NOMO-1 treated with dmso at 0.1 percent for 144 hours (cell line): ENCODE measurements around the gene HAVCR1.
"Not testable (repeated sequence)": the region's sequence is repeated elsewhere in the genome, so short reads cannot be mapped to it uniquely, and the experiment has no call there.

ENCODE experiments used
- DNase-seq: peaks from one replicate; lab custom pipeline; 2025; ENCODE audit not compliant: unreplicated experiment; lab: John Stamatoyannopoulos, UW

The HAVCR1 gene

DNA sequence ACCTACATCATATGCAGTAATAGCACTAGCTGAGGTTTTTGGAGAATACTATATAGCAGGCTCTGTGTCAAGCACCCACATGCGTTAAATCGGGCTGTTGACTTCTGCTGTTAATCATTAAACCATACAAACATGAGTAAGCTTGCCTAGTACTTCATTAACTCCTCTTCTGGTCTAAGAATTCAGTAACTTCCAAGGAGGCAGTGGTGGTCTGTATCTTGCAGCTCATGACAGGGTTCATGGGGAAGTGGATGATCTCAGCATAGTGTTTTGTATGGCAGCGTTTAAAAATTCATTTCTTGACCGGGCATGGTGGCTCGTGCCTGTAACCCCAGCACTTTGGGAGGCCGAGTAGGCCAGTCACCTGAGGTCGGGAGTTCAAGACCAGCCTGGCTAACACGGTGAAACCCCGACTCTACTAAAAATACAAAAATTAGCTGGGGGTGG is at the start of gene HAVCR1:
HAVCR1 (minus strand) TSS at position 24 of the 447 bp plus-strand sequence. CDS start 1,173 bp downstream, outside the sequence.
- no peak for DNase-seq

DNA sequence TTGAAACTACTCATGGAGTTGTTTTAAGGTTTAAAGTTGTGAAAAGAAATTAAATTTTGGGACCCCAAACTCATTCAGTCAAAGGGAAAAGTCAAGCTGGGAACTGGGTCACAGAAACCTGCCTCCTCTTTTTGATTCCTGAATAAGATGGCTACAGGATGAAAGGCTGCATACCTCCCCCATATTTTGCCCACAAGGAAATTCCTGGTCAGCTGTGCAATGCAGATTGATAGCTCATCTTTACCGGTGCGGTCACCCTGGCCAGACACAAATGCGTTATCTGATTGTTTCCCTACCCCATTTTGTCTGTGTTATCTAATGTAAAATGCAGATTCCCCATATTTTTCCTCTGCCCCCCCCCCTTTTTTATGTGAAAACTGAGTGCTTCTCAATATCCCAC is 48.6 kb upstream of the HAVCR1 start:
- DNase-seq: no peak

DNA sequence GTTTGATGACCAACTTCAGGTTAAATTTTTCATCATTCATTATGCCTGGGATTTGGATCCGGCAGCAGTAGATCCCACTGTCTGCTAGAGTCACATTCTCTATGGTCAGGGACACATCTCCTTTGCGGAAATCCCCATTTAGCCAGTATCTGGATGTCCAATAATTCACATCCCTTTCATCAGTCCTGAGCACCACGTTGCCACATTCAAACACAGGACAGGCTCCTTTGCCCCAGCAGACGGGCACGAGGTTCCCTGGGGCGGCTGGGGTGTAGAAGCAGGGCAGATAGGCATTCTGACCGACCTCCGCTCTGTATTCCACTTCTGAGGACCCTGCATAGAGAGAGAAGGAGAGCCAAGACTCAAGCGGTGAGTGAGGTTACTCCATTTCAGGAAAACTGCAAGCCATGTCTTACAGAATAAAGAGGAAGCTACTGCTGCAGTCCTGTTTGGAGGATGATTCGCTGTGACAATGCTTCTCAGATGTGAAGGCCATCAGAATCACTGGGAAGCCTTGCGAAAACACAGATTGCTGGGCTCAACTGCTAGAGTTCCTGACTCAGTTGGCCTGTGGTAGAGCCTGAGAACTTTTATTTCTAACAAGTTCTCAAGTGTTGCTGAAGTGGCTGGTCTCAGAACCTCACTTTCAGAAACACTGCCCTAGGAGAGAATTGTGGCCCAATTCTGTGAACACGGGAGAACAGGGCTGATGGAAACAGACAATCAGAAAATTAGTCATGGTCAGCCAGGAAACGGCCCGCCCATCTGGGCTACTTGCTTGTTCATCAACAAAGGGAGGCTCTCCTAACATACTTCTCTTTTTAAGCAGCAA is 47.9 kb upstream of the HAVCR1 start:
- DNase-seq: peak; percentile 45

DNA sequence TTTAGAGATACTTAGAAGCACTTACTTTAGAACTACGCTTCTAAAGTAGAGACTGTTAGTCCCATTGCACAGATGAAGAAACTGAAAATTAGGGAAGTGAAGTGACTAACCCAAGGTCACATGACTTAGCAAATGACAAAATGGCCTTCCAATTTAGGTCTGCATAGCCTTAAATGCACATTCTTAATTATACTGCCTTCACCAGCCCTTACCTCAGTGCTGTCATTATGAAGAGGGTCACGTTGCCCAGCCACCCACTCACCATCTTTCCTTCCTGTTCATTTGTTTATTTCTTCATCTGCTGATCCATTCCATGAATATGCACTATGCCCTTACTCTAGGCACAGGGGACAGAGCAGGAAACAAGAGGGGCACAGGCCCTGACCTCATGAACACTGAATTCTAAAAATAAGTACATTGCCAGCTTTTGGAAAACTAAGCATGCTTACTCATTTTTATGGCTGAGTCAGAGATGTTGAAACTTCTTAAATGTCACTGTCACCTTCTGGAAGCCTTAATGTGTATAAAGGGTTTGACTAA is 41.3 kb upstream of the HAVCR1 start:
- peak; percentile 75 for DNase-seq

DNA sequence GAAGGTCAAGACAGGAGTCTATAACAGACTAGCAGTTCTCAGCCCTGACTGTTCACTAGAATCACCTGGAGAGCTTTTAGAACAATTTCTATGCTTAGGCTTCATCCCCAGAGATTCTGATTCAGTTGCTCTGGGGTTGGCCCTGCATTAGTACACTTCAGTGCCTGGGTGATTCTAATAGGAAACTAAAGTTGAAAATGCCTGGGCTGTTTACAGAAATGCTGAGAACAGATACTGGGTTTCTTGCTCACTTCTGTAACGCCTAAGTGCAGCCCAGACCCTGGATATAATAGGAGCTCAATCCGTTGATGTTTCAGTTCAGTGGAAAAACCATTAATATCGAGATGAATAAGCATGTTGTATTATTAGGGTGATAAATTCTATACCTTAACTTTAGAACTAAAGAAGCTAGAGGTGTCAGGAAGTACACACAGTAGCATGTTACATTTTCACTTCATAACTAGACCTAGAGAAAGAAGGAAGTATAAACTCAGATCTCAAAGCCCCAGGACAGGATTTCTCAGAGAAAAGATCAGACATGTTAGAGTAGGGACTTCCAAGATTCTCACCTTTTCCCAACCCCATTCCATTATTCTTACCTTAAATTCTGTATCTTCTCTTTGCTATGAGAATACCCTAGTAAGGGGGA is 29.6 kb upstream of the HAVCR1 start:
- no peak for DNase-seq

DNA sequence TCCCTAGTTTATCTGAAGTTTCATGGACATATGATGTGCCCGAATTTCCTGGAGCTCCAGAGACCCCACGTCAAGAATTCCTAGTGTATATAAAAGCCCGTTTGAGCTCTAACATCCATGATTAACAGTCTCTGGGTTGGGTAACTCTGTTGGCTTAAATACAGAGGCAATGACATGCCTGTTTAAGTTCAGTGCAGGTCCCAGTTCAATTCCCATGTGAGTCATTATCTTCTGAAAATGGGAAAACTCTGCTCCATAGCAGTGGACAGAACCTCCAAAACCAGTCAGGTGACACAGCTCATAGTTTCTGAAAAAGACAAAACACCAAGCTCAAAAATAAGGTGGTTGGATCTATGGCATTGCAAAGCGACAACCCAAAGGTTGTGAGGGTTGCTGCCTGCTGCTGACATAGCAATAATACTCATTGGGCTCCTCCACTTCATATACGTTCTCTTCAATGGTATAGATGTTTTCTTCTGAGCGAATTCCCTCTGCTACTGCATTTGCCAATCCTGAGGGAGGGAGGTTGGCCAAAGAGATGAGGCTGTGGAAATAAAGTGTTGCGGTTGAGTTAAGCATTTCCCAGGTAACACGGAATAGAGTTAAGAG is 27.9 kb upstream of the HAVCR1 start:
- no peak for DNase-seq

DNA sequence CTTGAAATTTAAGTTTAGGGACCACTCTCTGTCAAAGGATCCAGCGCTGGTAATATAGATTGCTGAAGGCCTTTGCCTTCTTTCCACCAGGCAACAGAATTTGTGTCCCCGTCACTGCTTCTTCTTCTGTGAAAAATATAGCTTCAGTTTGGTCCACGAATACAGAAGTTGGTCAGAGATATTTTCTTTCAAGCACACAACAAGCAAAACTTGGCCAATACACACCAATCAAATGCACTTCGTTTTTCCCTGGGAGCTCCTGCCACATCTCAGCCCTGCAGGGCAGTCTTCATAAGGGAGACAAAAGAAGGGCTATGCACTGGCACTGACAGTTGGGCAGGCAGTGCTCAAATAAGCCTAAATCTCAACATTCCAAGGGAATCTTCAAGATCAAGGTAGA is 27.0 kb upstream of the HAVCR1 start:
- peak; percentile 65 for DNase-seq

DNA sequence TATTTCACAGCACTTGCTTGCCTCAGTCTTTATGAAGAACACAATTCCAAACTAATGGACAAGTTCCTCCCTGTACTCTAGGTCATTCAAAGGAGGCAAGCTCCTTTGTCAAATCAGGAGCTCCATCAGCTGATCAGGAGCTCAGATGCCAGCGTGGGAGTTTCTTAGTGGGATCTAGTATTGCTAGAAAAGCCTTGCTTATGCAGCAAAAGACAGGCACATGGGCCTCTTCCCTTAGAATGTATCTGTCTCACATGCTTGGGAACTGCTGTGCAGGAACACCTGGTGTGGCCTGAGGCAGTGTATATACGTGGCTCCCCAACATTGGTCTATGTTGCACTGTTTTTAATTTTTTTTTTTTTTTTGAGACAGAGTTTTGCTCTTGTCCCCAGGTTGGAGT is 21.4 kb upstream of the HAVCR1 start:
- DNase-seq: no peak

DNA sequence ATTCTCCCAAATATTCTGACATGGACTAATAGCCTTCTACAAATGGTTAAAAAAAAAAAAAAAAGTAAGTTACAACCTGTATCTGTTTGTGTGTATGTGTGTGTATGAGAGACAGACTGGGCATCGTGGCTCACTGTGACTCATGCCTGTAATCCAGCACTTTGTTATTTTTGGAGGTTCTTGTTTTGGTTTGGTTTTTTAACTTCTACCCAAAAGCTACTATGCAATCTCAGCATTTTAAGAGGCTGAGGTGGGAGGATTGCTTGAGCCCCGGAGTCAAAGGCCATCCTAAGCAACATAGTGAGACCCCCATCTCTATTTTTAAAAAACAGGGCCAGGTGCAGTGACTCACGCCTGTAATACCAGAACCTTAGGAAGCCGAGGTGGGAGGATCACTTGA is 17.6 kb upstream of the HAVCR1 start:
- DNase-seq: no peak

DNA sequence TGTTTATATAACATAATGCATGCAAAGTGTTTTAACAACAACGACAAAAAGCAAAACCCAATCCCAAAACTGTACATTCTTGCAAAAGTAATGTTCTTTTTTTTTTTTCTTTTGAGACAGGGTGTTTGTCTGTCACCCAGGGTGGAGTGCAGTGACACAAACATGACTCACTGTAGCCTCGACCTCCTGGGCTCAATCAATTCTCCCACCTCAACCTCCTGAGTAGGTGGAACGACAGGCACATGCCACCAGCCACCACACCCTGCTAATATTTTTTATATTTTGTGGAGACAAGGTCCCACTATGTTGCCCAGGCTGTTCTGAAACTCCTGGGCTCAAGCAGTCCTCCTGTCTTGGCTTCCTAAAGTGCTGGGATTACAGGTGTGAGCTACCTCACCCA is 13.6 kb upstream of the HAVCR1 start:
- DNase-seq: no peak

DNA sequence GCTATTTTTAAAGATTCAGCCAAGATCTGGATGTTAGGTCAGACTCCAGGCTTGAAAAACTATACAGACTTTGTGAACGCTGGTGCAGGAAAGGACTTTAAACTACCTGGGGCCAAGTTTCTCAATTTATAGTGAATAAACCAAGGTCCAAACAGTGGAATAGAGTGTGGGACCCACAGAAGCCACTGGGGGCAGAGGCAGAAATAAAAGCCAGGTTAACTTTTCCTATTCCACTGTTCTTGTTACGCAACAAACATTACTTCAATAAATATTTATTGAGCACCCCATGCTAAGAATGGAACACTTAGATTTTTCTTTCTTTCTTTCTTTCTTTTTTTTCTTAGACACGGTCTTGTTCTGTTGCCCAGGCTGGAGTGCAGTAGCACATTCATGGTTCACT is 11.0 kb upstream of the HAVCR1 start:
- no peak for DNase-seq

DNA sequence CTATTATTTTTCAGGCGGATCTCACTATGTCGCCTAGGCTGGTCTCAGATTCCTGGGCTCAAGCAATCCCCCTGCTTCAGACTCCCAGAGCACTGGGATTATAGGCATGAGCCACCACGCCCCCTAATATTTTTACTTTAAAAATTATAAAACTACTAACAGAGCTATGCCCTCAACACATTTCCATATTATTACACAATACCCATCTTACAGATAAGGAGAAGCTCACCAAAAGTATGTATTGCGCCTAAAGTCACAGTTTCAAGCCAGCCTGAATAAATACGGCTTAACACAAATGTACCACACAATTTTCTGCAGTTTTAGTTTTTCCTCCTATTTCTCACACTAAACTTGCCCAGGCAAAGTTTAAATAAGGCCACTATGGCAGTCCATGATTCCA is 9.9 kb upstream of the HAVCR1 start:
- no peak for DNase-seq

DNA sequence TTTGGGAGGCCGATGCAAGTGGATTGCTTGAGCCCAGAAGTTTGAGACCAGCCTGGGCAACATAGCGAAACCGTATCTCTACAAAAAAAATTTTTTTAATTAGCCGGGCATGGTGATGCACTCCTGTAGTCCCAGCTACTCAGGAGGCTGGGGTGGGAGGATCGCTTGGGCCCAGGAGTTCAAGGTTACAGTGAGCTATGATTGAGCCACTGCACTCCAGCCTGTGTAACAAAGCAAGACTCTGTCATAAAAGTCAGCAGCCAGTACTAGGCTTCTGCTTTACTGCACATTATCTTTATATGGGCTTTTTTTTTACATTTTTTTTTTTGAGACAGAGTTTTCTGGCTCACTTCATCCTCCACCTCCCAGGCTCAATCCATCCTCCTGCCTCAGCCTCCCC is 9.4 kb upstream of the HAVCR1 start:
- no peak for DNase-seq

DNA sequence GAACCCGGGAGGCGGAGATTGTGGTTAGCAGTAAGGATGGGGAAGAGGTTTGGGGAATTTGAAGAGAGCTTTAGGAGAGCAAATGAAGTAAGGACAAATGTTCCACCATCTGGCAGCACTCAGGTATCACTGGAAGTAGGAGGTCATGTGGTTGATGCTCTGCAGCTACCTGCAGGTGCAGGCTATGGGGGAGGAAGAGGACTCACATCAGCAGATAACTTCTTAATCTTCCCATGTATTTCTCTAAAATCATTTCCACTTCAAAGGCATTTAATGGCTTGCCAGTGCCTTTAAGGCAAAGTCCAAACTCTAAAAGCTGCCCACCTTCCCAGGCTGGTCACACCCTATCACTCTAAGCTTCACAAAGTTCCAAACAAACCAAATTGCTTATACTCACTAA is 8.1 kb upstream of the HAVCR1 start:
- DNase-seq: no peak

DNA sequence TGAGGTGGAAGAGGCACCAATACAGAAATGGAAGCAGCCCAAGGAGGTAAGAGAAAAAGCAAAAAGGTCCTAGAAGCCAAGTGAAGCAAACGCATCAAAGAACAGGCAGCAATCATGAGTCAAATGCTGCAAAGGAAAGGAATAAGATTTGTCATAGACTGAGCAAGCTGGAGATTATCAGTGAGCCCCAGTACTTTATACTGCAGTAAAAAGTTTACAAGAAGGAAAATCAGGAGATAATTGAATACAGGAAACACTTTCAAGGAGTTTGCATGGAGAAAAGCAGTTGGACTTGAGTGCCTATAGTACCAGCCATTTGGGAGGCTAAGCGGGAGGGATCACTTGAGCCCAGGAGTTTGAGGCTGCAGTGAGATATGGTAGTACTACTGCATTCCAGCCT is 7.2 kb upstream of the HAVCR1 start:
- no peak for DNase-seq

DNA sequence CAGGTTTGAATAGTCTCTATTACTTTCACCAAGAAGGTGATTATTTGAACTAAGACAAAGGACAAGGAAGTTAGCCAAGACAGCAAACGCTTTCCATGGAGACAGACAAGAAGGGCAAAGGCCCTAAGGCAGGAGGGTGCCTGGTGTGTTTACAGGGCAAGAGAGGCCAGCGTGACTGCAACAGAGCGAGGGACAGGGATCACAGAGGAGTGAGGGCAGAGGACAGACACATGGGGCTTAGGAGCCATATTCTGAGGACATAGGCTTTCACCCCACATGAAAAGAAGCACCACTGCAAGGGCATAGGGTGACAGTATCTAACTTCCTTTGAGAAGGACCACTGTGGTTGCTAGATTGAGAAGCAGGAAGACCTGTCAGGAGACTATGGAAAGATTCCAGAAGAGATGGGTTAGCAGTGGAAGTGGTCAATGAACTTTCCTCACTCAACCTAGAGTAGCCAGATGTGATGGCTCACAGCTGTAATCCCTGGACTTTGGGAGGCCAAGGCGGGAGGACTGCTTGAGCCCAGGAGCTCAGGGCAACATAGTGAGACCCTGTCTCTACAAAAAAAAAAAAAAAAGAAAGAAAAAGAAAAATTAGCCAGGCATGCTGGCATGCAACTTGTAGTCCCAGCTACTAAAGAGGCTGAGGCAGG is 5.0 kb upstream of the HAVCR1 start:
- no peak for DNase-seq

DNA sequence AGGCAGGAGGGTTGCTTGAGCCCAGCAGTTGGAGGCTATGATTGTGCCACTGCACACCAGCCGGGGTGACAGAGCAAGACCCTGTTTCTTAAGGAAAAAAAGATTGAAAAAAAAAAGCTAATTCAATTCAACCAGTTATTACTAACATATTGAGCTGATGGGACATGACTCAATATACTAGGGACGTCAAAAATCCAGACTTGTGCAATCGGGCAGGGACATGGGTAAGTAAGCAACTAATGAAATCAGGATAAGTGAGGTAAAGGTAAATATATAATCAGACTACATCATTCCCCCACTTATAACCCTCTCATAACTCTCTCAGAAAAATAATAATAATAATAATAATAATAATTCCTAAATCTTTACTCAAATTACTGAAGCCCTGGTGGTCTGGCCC is 975 bp upstream of the HAVCR1 start:
- no peak for DNase-seq

DNA sequence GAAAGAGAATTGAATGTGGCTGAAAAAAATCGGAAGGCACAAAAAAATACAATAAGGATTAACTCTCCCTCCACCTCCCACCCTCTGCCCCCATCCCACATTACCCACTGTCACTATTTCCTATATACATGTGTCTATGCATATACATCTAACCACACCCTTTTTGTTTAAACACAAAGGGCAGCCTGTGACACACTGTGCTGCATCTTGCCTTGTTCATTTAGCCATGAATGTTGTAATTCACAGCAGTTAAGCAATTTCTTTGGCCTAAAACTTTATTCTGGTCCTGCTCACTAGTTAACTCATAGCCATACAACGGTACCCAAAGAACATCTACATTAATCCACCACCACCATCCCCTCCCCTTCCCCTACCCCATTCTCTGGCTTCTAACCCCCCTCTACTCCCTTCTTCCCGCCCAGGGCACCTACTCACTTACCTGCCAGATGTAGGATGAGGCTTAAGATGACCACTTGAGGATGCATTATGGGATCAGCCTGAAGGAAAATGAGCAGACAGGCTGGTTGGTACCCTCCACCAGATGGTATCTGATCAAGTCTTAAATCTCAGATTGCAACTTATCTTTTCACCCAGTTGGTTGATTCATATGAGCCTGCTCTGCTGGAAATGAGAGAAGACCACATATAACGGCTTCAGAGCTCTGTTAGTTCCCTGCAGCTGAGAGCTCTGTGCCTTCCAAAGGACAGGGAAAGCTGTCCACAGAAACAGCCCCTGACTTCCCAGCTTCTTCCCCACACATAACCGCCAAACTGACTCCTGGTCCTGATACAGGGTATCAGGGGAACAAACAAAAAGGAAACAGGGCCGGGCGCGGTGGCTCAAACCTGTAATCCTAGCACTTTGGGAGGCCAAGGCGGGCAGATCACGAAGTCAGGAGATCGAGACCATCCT is 1.2 kb downstream of the HAVCR1 start:
- DNase-seq: no peak

DNA sequence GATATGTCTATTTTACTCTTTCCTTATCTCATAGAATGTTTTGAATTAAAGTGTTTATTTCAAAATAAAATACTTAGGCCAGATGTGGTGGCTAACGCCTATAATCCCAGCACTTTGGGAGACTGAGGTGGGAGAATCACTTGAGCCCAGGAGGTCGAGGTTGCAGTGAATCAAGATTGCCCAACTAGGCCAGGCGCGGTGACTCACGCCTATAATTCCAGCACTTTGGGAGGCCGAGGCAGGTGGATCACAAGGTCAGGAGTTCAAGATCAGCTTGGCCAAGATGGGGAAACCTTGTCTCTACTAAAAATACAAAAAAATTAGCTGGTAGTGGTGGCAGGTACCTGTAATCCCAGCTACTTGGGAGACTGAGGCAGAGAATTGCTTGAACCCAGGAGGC is 2.1 kb downstream of the HAVCR1 start:
- DNase-seq: not testable (repeated sequence)

DNA sequence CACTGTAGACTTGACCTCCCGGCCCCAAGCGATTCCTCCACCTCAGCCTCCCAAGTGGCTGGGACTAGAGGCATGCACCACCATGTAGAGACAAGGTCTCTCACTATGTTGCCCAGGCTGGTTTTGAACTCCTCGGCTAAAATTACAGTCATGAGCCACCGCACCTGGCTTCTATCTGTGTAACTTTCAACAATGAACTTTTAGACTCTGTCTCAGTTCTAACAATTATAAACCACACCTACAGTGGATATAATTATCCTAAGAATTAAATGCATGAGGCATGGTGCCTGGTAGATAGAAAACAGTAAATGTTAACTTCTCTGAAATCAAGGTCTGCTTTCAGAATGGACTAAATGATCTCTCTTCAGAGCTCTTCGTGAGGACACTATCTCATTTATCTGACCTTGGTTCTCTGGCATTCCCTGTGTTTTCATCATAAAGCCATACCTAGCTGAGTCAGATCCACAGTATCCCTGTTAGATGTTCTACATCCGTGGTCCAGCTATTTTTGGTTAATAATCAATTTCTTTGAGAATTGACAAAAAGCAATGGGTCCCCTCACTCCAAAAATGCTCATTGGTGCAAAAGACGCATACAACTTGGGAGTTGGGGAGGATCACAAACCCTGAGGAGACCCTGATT is 7.2 kb downstream of the HAVCR1 start:
- DNase-seq: no peak
